H1 (cell line): ENCODE data around the gene CITED4. TPM values are rescaled to one million over a fixed set of nuclear protein-coding genes. Genes with fewer than 3 reads are reported as not detected.

ENCODE experiments used
- FOSL1 ChIP-seq: IDR thresholded peaks from 2 replicates; pipeline ENCODE4 v1.6.1; 2011; ENCODE audit warnings: mild to moderate bottlenecking, low read depth, low read length, moderate library complexity; ENCODE audit not compliant: insufficient read depth
- MAFK ChIP-seq: IDR thresholded peaks from 2 replicates; pipeline ENCODE4 v1.6.1; 2012; ENCODE audit warnings: low read depth, mild to moderate bottlenecking, improper control_type of control experiment, low read length
- PHF8 ChIP-seq: fragments of 200-600 bp; sonication (generic); conservative IDR thresholded peaks from 2 replicates; pipeline ENCODE4 v1.7.1; 2012; ENCODE audit warnings: low read depth, mild to moderate bottlenecking, inconsistent platforms, low read length, moderate library complexity
- RFX5 ChIP-seq: IDR thresholded peaks from 2 replicates; pipeline ENCODE4 v1.6.1; 2011; ENCODE audit warnings: low read depth, low read length, improper control_type of control experiment, borderline replicate concordance
- polyA plus RNA-seq, 7 experiments: library from polyadenylated mRNA; depleted of rRNA in 3 of 7; stranded (reverse) in 5 of 7; unstranded in 2 of 7; fragments of >200 nt in 5 of 7; fragments of 200-250 nt in 2 of 7; gene quantifications; 1 replicate in 5 of 7; 2 replicates in 1 of 7; 4 replicates in 1 of 7; pipeline versions ENCODE4 v1.2.1 to v1.2.3, GENCODE V29; 2011 to 2013; ENCODE audit warnings: missing spikeins in 2 of 7, mixed read lengths in 2 of 7
- total RNA-seq: library from RNA; stranded (reverse); fragmentation: NEBNext Ultra II Directional; extraction: Animal tissue kit (Norgen Biotek cat#: 25700); gene quantifications from 2 replicates; pipeline ENCODE4 v1.2.1, GENCODE V29; 2021
- TF ChIP-seq, protein P1 (sequence below): IDR thresholded peaks from 2 replicates; pipeline ENCODE4 v1.6.1; 2012; ENCODE audit warnings: inconsistent platforms

Gene CITED4
- total and polyA plus RNA-seq, 2 of the 8 experiments (the other 6 are each of a cell fraction or from before 2014, with no cell fraction given): 5.4 to 16.3 TPM

DNA sequence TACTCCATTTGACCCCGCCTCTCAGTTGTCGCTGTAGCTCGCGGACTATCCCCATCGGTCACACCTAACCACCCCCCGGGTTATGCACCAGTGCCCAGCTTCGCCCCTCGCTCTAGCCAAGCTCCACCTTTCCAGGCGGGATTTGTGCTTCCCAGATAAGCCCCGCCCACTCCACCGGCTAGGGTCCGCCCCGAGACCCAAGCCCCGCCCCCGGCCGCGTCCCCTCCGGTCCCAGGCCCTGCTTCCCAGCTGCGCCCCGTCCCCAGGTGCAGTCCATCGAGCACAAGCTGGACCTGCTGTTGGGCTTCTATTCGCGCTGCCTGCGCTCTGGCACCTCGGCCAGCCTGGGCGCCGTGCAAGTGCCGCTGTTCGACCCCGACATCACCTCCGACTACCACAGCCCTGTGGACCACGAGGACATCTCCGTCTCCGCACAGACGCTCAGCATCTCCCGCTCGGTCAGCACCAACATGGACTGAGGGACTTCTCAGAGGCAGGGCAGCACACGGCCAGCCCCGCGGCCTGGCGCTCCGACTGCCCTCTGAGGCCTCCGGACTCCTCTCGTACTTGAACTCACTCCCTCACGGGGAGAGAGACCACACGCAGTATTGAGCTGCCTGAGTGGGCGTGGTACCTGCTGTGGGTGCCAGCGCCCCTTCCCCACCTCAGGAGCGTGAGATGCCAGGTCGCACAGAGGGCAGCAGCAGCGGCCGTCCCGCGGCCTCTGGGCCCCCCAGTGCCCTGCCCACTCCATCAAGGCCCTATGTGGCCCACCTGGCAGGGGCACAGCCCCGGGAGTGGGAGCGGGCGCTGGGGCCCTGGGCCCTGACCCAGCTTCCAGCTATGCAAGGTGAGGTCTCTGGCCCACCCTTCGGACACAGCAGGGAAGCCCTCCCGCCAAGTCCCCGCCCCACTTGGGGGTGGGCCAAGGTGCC lies 23.9 kb downstream of the CITED4 start (continued):
- TF ChIP-seq FOSL1 (no peak), MAFK (no peak), RFX5 (no peak), PHF8 (no peak)
- TF ChIP-seq, protein P1, sequence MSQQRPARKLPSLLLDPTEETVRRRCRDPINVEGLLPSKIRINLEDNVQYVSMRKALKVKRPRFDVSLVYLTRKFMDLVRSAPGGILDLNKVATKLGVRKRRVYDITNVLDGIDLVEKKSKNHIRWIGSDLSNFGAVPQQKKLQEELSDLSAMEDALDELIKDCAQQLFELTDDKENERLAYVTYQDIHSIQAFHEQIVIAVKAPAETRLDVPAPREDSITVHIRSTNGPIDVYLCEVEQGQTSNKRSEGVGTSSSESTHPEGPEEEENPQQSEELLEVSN: no peak
